ENCODE measurements around the gene KLHL17. TPM values are rescaled to one million over a fixed set of nuclear protein-coding genes. Genes with fewer than 3 reads are reported as not detected.

Gene KLHL17
- total and polyA plus RNA-seq, 9 of the 15 experiments (the other 6 are each of a cell fraction or from before 2014, with no cell fraction given): 0.14 to 84.8 (median 13.0) TPM

- TF ChIP-seq KDM5B (IDR thresholded peaks at IDR 0.05; ENCODE audit: insufficient replicate concordance, low read depth, low read length): peak; percentile 10
- TF ChIP-seq, protein P1, sequence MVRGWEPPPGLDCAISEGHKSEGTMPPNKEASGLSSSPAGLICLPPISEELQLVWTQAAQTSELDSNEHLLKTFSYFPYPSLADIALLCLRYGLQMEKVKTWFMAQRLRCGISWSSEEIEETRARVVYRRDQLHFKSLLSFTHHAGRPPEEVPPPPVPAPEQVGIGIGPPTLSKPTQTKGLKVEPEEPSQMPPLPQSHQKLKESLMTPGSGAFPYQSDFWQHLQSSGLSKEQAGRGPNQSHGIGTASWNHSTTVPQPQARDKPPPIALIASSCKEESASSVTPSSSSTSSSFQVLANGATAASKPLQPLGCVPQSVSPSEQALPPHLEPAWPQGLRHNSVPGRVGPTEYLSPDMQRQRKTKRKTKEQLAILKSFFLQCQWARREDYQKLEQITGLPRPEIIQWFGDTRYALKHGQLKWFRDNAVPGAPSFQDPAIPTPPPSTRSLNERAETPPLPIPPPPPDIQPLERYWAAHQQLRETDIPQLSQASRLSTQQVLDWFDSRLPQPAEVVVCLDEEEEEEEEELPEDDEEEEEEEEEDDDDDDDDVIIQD (CRISPR knock-in tag; IDR thresholded peaks at IDR 0.05): no peak
- no peak for TF ChIP-seq SLC30A9 (CRISPR knock-in tag; IDR thresholded peaks at IDR 0.05)
- TF ChIP-seq NFRKB (IDR thresholded peaks at IDR 0.05; ENCODE audit: low read depth): no peak
- TF ChIP-seq NFE2 (IDR thresholded peaks at IDR 0.05; ENCODE audit: low read depth): no peak
- TF ChIP-seq ZNF668 (CRISPR knock-in tag; IDR thresholded peaks at IDR 0.05): no peak
- no peak for TF ChIP-seq ZNF146 (CRISPR knock-in tag; IDR thresholded peaks at IDR 0.05; ENCODE audit: unreplicated experiment)
- TF ChIP-seq ZBTB2 (IDR thresholded peaks at IDR 0.05): no peak
- TF ChIP-seq TGIF2 (CRISPR knock-in tag; IDR thresholded peaks at IDR 0.05): no peak
- no peak for TF ChIP-seq GTF3C2 (IDR thresholded peaks at IDR 0.05; ENCODE audit: borderline replicate concordance, extremely low read depth, insufficient read length)
- TF ChIP-seq, protein P2, sequence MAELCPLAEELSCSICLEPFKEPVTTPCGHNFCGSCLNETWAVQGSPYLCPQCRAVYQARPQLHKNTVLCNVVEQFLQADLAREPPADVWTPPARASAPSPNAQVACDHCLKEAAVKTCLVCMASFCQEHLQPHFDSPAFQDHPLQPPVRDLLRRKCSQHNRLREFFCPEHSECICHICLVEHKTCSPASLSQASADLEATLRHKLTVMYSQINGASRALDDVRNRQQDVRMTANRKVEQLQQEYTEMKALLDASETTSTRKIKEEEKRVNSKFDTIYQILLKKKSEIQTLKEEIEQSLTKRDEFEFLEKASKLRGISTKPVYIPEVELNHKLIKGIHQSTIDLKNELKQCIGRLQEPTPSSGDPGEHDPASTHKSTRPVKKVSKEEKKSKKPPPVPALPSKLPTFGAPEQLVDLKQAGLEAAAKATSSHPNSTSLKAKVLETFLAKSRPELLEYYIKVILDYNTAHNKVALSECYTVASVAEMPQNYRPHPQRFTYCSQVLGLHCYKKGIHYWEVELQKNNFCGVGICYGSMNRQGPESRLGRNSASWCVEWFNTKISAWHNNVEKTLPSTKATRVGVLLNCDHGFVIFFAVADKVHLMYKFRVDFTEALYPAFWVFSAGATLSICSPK (IDR thresholded peaks at IDR 0.05; ENCODE audit: borderline replicate concordance): no peak
- peak; percentile 67 for TF ChIP-seq CCNT2 (IDR thresholded peaks at IDR 0.05; ENCODE audit: borderline replicate concordance, extremely low read depth, insufficient read length, low read depth, low read length)
- TF ChIP-seq ELF1 (tag; IDR thresholded peaks at IDR 0.05): no peak
- no peak for TF ChIP-seq GTF2E2 (tag; IDR thresholded peaks at IDR 0.05)
- TF ChIP-seq C11orf30 (IDR thresholded peaks at IDR 0.05; ENCODE audit: low read depth): no peak
- TF ChIP-seq HSF4 (CRISPR knock-in tag; IDR thresholded peaks at IDR 0.05; ENCODE audit: borderline replicate concordance): no peak
Observed at GRCh38 chr1:998995-999724, 38.8 kb downstream of the KLHL17 start (continued).
